Duodenal mucosa (tissue), 2 donors: ENCODE data around the gene NCAM1.
"Not testable (repeated sequence)": the region's sequence is repeated elsewhere in the genome, so short reads cannot be mapped to it uniquely, and the experiment has no call there.

Source experiments
- H3K27ac ChIP-seq: one replicate; pipeline ENCODE4 v1.7.0; 2013; ENCODE audit warnings: low read depth, low read length
- H3K27me3 ChIP-seq, 2 donors: one replicate each; pipeline ENCODE4 v1.7.0; 2013; ENCODE audit warnings: low read length in 2 of 2, control low read depth in 1 of 2; ENCODE audit not compliant: insufficient read depth in 2 of 2, control insufficient read depth in 1 of 2
- H3K36me3 ChIP-seq, 2 donors: one replicate each; pipeline ENCODE4 v1.7.0; 2013; ENCODE audit warnings: low read length in 2 of 2, control low read depth in 1 of 2; ENCODE audit not compliant: insufficient read depth in 2 of 2, control insufficient read depth in 1 of 2
- H3K4me1 ChIP-seq, 2 donors: one replicate each; pipeline ENCODE4 v1.7.0; 2013; ENCODE audit warnings: low read length in 2 of 2, control low read depth in 1 of 2; ENCODE audit not compliant: insufficient read depth in 2 of 2, control insufficient read depth in 1 of 2
- H3K4me3 ChIP-seq, 2 donors: one replicate each; pipeline ENCODE4 v1.7.0; 2013; ENCODE audit warnings: low read length in 2 of 2, low read depth in 1 of 2
- H3K9ac ChIP-seq, 2 donors: one replicate each; pipeline ENCODE4 v1.7.0; 2013; ENCODE audit warnings: low read length in 2 of 2, low read depth in 1 of 2
- H3K9me3 ChIP-seq, 2 donors: one replicate each; pipeline ENCODE4 v1.7.0; 2013; ENCODE audit warnings: low read length in 2 of 2, control low read depth in 1 of 2; ENCODE audit not compliant: control insufficient read depth in 1 of 2

NCAM1 gene

GRCh38 chr11:113046866-113047265 lies 85.6 kb downstream of the NCAM1 start:
- Histone ChIP-seq H3K27ac (no peak overlapping the region), H3K36me3 (no peaks in the 10 kb centered on the region), H3K9ac (no peak overlapping the region), H3K4me3 (no peak overlapping the region), H3K27me3 (no peaks in the 10 kb centered on the region), H3K9me3 (no peaks in the 10 kb centered on the region), H3K4me1 (no peaks in the 10 kb centered on the region)

- H3K4me3 ChIP-seq: no peak overlapping the region
- no peak overlapping the region for H3K9ac ChIP-seq
Observed at GRCh38 chr11:113048820-113049768, 87.9 kb downstream of the NCAM1 start.

GRCh38 chr11:113053042-113053441 lies 91.8 kb downstream of the NCAM1 start:
- H3K4me1 ChIP-seq, H3K9me3 ChIP-seq, H3K27ac ChIP-seq: not testable (repeated sequence)

More at GRCh38 chr11:113048820-113049768, 87.9 kb downstream of the NCAM1 start:
- no peaks in the 10 kb centered on the region for H3K36me3 ChIP-seq
- no peak overlapping the region for H3K27ac ChIP-seq
- no peaks in the 10 kb centered on the region for H3K9me3 ChIP-seq
- no peaks in the 10 kb centered on the region for H3K4me1 ChIP-seq
- no peaks in the 10 kb centered on the region for H3K27me3 ChIP-seq

GRCh38 chr11:113057038-113057437 lies 95.8 kb downstream of the NCAM1 start:
- Histone ChIP-seq H3K27me3 (no peaks in the 10 kb centered on the region), H3K9ac (no peak overlapping the region), H3K9me3 (no peaks in the 10 kb centered on the region), H3K27ac (no peak overlapping the region), H3K4me1 (no peaks in the 10 kb centered on the region), H3K4me3 (no peak overlapping the region), H3K36me3 (no peaks in the 10 kb centered on the region)

More at GRCh38 chr11:113053042-113053441, 91.8 kb downstream of the NCAM1 start:
- not testable (repeated sequence) for H3K36me3 ChIP-seq, H3K27me3 ChIP-seq, H3K9ac ChIP-seq, H3K4me3 ChIP-seq

- Histone ChIP-seq H3K27ac (no peak overlapping the region), H3K9ac (no peak overlapping the region), H3K4me3 (no peak overlapping the region), H3K9me3 (no peaks in the 10 kb centered on the region), H3K27me3 (no peaks in the 10 kb centered on the region), H3K36me3 (no peaks in the 10 kb centered on the region), H3K4me1 (no peaks in the 10 kb centered on the region)
Observed at GRCh38 chr11:113059548-113059947, 98.3 kb downstream of the NCAM1 start.

- Histone ChIP-seq H3K27me3 (no peaks in the 10 kb centered on the region), H3K36me3 (no peaks in the 10 kb centered on the region), H3K27ac (no peak overlapping the region)
Observed at GRCh38 chr11:113065330-113065729, 104.1 kb downstream of the NCAM1 start.

GRCh38 chr11:113072237-113072858 lies 111.1 kb downstream of the NCAM1 start:
- H3K27ac ChIP-seq: no peak overlapping the region
- H3K9me3 ChIP-seq: no peaks in the 10 kb centered on the region
- H3K36me3 ChIP-seq: no peaks in the 10 kb centered on the region
- H3K27me3 ChIP-seq: no peaks in the 10 kb centered on the region
- no peak overlapping the region for H3K9ac ChIP-seq
- H3K4me3 ChIP-seq: no peak overlapping the region
- H3K4me1 ChIP-seq: no peaks in the 10 kb centered on the region

More at GRCh38 chr11:113065330-113065729, 104.1 kb downstream of the NCAM1 start:
- Histone ChIP-seq H3K9me3 (no peaks in the 10 kb centered on the region), H3K9ac (no peak overlapping the region), H3K4me3 (no peak overlapping the region), H3K4me1 (no peaks in the 10 kb centered on the region)

GRCh38 chr11:113073290-113073953 lies 112.2 kb downstream of the NCAM1 start:
- H3K9me3 ChIP-seq: no peaks in the 10 kb centered on the region
- H3K36me3 ChIP-seq: no peaks in the 10 kb centered on the region
- no peak overlapping the region for H3K27ac ChIP-seq
- no peak overlapping the region for H3K9ac ChIP-seq
- H3K4me1 ChIP-seq: no peaks in the 10 kb centered on the region
- H3K4me3 ChIP-seq: no peak overlapping the region
- H3K27me3 ChIP-seq: no peaks in the 10 kb centered on the region

GRCh38 chr11:113075586-113076095 lies 114.4 kb downstream of the NCAM1 start:
- H3K4me1 ChIP-seq: no peaks in the 10 kb centered on the region
- H3K27me3 ChIP-seq: no peaks in the 10 kb centered on the region

GRCh38 chr11:113077379-113077778 lies 116.2 kb downstream of the NCAM1 start:
- H3K27me3 ChIP-seq: no peaks in the 10 kb centered on the region
- no peak overlapping the region for H3K4me3 ChIP-seq
- H3K27ac ChIP-seq: no peak overlapping the region
- no peaks in the 10 kb centered on the region for H3K36me3 ChIP-seq
- no peak overlapping the region for H3K9ac ChIP-seq
- no peaks in the 10 kb centered on the region for H3K4me1 ChIP-seq
- no peaks in the 10 kb centered on the region for H3K9me3 ChIP-seq

More at GRCh38 chr11:113075586-113076095, 114.4 kb downstream of the NCAM1 start:
- Histone ChIP-seq H3K4me3 (no peak overlapping the region), H3K9me3 (no peaks in the 10 kb centered on the region), H3K36me3 (no peaks in the 10 kb centered on the region), H3K27ac (no peak overlapping the region), H3K9ac (no peak overlapping the region)
